ENCODE measurements around the gene TRUB2.

DNA sequence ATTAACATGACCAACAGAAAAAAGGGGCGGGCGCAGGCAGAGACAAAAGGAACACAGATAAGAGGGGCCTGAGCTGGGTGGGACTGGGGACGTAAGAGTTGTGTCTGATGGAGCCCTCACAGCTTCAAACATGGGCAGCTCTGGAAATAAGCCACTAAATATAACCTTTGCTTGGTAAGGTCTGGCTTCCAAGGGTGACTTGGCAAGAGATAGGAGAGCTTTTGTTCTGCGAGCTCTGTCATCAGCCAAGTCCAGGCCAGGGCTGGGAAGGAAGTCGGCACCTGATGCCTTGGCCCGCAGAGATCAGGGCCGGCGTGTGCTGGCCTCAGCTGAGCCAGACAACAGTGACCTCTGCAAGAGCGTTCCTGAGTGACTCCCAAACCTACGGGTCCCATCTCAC, 11.8 kb downstream of the TRUB2 start:
- TF ChIP-seq EP300 (IDR thresholded peaks at IDR 0.05; ENCODE audit: borderline replicate concordance in 1 of 2, low read depth in 2 of 2, low read length in 2 of 2) (no peak), EZH2 (IDR thresholded peaks at IDR 0.05; ENCODE audit: low read depth, low read length, severe bottlenecking) (no peak), BCL11A (IDR thresholded peaks at IDR 0.05; ENCODE audit: low read depth in 2 of 2, low read length in 2 of 2) (no peak)
- TF ChIP-seq, protein P1, sequence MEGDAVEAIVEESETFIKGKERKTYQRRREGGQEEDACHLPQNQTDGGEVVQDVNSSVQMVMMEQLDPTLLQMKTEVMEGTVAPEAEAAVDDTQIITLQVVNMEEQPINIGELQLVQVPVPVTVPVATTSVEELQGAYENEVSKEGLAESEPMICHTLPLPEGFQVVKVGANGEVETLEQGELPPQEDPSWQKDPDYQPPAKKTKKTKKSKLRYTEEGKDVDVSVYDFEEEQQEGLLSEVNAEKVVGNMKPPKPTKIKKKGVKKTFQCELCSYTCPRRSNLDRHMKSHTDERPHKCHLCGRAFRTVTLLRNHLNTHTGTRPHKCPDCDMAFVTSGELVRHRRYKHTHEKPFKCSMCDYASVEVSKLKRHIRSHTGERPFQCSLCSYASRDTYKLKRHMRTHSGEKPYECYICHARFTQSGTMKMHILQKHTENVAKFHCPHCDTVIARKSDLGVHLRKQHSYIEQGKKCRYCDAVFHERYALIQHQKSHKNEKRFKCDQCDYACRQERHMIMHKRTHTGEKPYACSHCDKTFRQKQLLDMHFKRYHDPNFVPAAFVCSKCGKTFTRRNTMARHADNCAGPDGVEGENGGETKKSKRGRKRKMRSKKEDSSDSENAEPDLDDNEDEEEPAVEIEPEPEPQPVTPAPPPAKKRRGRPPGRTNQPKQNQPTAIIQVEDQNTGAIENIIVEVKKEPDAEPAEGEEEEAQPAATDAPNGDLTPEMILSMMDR (IDR thresholded peaks at IDR 0.05; ENCODE audit: control extremely low read depth in 1 of 3, insufficient read depth in 1 of 3, low read depth in 1 of 3, low read length in 3 of 3): no peak
